Astrocyte (in vitro differentiated cells and primary cell): ENCODE data around the gene PGRMC2.

Experiments
- EZH2 ChIP-seq: IDR thresholded peaks from 2 replicates; pipeline ENCODE4 v1.6.1; 2012; ENCODE audit warnings: mild to moderate bottlenecking, low read length, inconsistent platforms; ENCODE audit not compliant: insufficient read depth
- TF ChIP-seq, protein P1 (sequence below): IDR thresholded peaks from 2 replicates; pipeline ENCODE4 v1.5.1; 2011; ENCODE audit warnings: low read depth, mild to moderate bottlenecking, inconsistent platforms, low read length, moderate library complexity; ENCODE audit not compliant: insufficient read depth

DNA sequence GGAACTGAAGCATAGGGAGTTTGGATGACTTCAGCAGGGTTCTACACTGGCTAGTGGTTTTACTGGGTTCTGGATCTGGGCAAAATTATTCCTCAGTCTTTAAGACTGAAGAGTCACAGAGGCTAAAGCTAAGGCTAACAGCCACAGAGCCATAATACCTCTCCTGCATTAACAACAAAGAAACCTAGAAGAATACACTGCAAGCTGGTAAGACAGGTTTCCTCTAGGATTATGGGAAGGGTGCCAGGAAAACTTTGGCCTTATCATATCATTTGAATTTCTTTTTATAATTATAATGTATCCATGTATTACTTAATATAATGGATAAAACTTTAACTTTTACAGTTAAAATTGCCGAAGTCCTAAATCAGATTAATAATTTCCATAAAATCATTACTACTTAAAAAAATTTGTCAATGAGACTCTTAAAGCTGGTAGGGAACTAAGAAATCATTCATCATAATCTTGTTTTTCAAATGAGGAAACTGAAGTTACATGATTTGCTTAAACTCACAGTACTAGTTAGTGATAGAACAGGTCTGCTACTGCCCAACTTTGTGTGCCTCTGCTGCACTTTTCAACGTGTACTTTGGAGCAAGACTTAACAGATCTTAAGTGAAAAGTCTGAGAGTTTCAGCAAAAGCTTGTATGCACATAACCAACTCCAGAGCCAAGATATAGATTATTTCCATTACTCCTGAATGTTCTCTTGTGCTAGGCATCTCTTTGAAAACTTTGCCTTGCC is 24.2 kb upstream of the PGRMC2 start:
- TF ChIP-seq, protein P1, sequence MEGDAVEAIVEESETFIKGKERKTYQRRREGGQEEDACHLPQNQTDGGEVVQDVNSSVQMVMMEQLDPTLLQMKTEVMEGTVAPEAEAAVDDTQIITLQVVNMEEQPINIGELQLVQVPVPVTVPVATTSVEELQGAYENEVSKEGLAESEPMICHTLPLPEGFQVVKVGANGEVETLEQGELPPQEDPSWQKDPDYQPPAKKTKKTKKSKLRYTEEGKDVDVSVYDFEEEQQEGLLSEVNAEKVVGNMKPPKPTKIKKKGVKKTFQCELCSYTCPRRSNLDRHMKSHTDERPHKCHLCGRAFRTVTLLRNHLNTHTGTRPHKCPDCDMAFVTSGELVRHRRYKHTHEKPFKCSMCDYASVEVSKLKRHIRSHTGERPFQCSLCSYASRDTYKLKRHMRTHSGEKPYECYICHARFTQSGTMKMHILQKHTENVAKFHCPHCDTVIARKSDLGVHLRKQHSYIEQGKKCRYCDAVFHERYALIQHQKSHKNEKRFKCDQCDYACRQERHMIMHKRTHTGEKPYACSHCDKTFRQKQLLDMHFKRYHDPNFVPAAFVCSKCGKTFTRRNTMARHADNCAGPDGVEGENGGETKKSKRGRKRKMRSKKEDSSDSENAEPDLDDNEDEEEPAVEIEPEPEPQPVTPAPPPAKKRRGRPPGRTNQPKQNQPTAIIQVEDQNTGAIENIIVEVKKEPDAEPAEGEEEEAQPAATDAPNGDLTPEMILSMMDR: no peak
- no peak for TF ChIP-seq EZH2
